NCI-H2029 (cell line): ENCODE results near the gene ATP2B1.
"Not testable (repeated sequence)": the region's sequence is repeated elsewhere in the genome, so short reads cannot be mapped to it uniquely, and the experiment has no call there.

Source experiments
- DNase-seq: peaks from one replicate; lab custom pipeline; 2025; lab: John Stamatoyannopoulos, UW

The ATP2B1 gene

GRCh38 chr12:89708565-89709156 is at the start of gene ATP2B1:
TSS of gene ATP2B1 (minus strand) at chr12:89708838. CDS start at chr12:89655886, 52,952 bp downstream.
- peak; percentile 83 for DNase-seq

DNA sequence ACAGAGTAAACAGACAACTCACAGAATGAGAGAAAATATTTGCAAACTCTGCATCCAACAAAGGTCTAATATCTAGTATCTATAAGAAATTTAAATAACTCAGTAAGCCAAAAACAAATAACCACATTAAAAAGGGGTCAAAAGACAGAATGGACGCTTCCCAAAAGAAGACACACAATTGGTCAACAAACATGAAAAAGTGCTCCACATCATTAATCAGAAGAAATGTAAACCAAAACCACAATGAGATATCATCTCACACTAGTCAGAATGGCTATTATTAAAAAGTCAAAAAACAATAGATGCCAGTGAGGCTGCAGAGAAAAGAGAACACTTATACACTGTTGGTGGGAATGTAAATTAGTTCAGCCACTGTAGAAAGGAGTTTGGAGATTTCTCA is 49.3 kb upstream of the ATP2B1 start:
- DNase-seq = not testable (repeated sequence)

DNA sequence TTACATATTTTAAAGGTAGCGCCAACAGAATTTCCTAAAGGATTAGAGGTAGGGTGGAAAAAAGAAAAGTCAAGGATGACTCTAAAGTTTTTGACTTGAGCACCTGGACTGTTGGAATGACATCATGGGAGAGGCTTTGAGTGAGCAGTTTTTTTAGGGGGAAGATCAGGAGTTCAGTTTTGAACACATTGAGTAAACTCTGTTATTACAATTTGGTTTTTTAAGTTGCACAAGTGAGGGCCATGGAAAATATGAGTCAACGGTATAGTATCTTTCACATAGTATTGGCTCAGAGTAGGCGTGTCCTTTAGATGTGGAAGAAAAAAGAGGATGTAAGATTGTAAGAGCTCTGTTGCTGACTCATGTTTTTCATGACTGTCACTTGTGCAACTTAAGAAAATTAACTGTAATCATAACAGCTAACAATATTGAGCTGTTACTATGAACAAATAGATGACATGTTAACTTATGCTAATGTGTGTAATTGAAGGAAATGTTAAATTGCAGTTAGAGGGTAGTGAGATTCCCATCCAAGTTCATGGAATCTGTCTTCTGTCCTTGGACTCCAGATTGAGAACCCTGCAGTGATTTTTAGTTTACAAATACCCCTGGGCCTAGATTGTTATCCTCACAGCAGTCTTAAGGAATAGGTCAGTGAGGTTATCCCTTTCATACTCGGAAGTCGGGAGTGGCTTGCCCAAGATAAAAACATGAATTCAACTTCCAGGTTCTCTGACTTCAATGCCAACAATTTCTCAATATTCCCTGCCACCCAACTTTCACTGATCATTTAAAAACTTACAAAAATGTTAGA is 48.2 kb upstream of the ATP2B1 start:
- DNase-seq = no peak

- DNase-seq = no peak
These were observed 47.6 kb upstream of the ATP2B1 start for GRCh38 chr12:89756194-89756584.

DNA sequence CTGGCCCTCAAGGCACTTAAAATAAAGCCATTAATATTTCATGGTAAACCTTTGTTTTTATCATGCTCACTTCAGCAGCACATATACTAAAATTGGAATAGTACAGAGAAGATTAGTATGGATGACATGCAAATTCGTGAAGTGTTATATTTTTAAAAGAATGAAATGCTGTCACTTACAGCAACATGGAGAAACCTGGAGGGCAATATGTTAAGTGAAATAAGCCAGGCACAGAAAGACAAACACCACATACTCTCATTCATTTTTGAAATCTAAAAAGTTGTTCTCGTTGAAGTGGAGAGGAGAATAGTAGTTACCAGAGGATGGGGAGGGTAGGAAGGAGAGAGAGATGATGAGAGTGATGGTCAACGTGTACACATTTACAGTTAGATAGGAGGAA is 45.4 kb upstream of the ATP2B1 start:
- DNase-seq = no peak

DNA sequence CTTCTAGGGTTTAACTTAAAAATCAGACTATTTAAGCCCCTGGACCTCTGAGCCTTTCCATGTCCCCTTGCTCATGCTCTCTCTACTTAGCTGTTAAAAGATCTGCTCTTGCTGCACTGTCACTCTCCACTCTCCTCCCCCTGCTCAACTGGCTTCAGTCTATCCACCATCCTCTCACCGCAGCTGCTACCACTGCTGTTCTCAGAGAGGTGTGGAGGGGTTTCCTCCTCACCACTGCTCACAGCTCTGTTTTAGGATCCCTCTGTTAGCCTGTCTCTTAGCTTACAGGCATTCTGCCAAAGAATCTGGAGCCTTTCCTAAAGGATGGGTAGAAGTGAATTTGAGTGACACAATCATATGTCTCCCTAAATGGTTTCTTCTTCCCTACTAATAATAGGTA is 43.7 kb upstream of the ATP2B1 start:
- no peak for DNase-seq

GRCh38 chr12:89750389-89751351 is 42.0 kb upstream of the ATP2B1 start:
- DNase-seq = no peak

GRCh38 chr12:89748791-89749190 is 40.2 kb upstream of the ATP2B1 start:
- DNase-seq = no peak

GRCh38 chr12:89745286-89745685 is 36.6 kb upstream of the ATP2B1 start:
- no peak for DNase-seq

- DNase-seq = no peak
These were observed 33.8 kb upstream of the ATP2B1 start for GRCh38 chr12:89742337-89743022.

- no peak for DNase-seq
These were observed 32.3 kb upstream of the ATP2B1 start for GRCh38 chr12:89740943-89741342.

GRCh38 chr12:89736995-89737394 is 28.4 kb upstream of the ATP2B1 start:
- no peak for DNase-seq

DNA sequence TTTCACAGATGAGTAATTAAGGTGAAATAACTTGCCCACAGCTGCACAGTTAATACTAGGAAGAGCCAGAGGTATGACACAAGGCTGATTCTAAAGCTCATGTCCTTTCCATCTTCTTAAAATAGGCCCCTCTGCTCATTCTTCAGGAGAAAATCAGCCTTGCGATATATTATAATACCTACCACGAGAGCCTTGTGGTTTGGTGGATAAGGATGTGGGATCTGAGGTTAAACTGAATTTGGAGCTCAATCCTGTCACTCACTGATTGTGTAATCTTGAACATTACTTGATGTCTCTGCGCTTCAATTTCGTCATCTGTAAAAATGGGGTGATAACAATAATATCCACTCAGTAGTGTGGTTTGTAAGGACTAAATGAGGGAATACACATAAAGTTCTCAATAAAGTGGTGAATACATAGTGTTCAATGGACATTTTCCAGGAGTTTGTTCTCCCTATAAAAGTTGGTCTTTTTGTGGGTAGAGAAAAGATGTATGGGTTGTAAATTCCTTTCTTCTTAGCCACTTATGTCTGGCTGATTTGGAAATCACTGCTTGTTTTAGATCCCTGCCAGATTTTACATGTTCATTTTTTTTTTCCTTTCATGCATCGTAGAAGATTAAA is 25.1 kb upstream of the ATP2B1 start:
- DNase-seq = no peak

- no peak for DNase-seq
These were observed 23.9 kb upstream of the ATP2B1 start for GRCh38 chr12:89732522-89732921.

DNA sequence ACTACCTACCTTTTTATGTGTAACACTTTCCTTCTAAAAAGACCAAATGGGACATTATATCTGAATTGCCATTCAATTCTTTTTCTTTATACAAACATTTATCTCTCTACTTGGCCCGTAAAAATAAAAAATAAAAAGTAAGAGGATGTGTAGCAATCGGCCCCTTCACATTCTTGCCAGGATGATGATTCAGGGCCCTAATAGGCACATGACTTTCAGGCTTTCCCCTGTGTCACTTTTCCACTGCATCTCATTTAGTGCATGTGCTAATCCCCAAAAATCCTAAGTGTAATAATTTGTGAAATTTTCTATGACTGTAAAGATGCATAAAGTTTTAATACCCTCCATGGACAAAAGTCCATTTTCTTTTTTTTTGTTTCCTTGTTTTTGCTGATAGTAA is 23.0 kb upstream of the ATP2B1 start:
- no peak for DNase-seq

DNA sequence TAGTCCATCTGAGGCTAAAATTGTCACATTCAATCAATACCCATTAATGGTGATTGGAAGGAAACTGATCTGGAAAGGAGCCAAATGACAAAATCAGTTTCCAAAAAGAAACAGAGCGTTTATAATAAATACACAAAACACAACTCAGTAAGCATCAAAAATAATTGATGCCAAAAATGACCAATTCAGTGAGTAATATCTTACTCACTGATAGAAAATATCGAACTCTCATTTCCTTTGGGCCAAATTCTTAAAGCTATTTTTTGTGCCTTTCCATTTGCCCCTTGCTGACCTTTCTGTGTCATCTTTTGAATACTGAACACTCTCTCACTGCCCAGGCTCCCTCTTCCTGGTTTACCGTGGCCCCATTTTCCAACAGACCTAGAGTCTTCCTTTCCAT is 22.5 kb upstream of the ATP2B1 start:
- no peak for DNase-seq

DNA sequence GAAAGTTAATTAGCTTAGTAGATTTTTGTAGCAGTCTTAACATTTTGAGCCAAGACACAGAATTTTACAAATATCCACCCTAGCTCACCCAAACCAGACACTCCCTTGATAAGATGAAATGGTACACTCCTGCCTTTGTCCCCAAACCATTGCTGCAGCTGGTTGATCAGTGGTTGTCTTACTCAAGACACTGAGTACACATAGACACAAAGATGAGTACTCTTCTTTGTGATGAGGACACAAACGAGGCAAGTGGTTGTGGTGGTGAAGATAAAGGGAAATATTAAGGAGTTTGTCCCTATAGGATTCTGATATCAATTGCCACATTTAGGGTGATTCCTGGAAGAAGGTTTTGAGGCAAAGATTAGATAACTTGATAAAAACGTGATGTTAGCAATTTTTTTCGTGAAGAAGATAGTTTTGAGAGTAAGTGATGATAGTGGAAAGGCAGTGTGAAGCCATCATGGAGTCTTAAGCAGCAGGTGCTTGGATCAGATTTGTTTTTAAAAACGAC is 21.4 kb upstream of the ATP2B1 start:
- peak; percentile 4 for DNase-seq

GRCh38 chr12:89723276-89723675 is 14.6 kb upstream of the ATP2B1 start:
- no peak for DNase-seq

DNA sequence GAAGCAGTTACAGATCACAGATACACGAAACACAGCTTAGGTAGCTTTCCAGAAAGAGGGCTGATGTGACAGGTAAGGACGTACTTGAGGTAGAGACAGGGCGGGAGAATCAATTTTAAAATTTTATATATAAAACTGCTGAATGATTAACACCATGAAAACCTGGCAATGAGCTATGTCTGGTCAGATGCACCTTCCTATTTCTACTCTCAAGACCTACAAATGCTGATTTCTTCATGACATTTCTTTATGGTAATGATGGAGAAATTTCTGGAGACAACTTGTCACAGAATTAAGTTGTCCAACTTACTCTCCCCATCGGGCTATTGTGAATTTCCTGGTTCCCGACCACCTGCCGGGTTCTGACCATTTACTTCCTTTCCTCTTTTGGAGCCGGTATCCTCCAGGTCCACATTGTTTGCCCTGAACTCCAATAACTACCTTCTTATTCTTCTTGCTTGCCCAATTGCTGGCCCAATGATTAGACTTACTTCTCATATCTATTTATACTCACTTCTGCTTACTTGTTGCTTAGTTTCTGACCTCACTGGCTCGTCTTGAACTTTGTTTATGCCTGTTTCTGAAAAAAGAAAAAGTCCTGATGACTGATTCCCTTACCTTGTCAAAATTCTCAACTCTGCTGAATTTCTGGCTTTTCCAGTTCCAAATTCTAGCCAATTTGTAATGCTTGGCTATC is 12.8 kb upstream of the ATP2B1 start:
- no peak for DNase-seq

GRCh38 chr12:89717759-89718523 is 9.3 kb upstream of the ATP2B1 start:
- DNase-seq = no peak
